Caco-2 (cell line): ENCODE results near the gene SCYL1. TPM values are rescaled to one million over a fixed set of nuclear protein-coding genes. Genes with fewer than 3 reads are reported as not detected.

Source experiments
- BruUV-seq: library from RNA; stranded (reverse); fragments of 400-500 nt; replicated peaks from 2 replicates; lab custom pipeline; 2021; lab: Mats Ljungman, UMichigan
- CTCF ChIA-PET: fragments of 300-600 bp; sonication (Branson Sonifier 250); formaldehyde crosslinking; loops from one replicate; lab custom pipeline; 2022; ENCODE audit warnings: antibody characterized with exemption; lab: Charles Lee
- POLR2A ChIA-PET: fragments of 300-600 bp; sonication (Branson Sonifier 250); formaldehyde crosslinking; loops from one replicate; lab custom pipeline; 2022; ENCODE audit warnings: antibody characterized with exemption; lab: Charles Lee
- DNase-seq, 2 experiments: peaks; one replicate each; pipeline versions ENCODE4 v3.0.0 to v3.0.0-alpha.2; 2020 to 2022
- H3K27me3 ChIP-seq: replicated peaks from 2 replicates; pipeline ENCODE4 v1.6.0; 2011; ENCODE audit warnings: low read length; ENCODE audit not compliant: control insufficient read depth, insufficient read depth
- H3K36me3 ChIP-seq: 2 replicates; pipeline ENCODE4 v1.5.1; 2011; ENCODE audit warnings: low read length; ENCODE audit not compliant: control insufficient read depth, insufficient read depth
- H3K4me1 ChIP-seq: fragments of 250-450 bp; sonication (Bioruptor Pico); 2 replicates; pipeline ENCODE4 v1.5.1; 2020; ENCODE audit warnings: mild to moderate bottlenecking
- H3K4me3 ChIP-seq: 2 replicates; pipeline ENCODE4 v1.5.1; 2011; ENCODE audit warnings: low read depth, mild to moderate bottlenecking, control low read depth, low read length
- H3K9me3 ChIP-seq: fragments of 250-450 bp; sonication (Bioruptor Pico); 2 replicates; pipeline ENCODE4 v1.5.1; 2020; ENCODE audit warnings: mild to moderate bottlenecking, moderate library complexity
- H3K27ac Mint-ChIP-seq: one replicate; pipeline ENCODE4 v1.8.0; 2022; ENCODE audit warnings: mixed read lengths; ENCODE audit not compliant: unreplicated experiment
- H3K27me3 Mint-ChIP-seq: one replicate; pipeline ENCODE4 v1.8.0; 2022; ENCODE audit warnings: mixed read lengths; ENCODE audit not compliant: insufficient read depth, unreplicated experiment
- H3K36me3 Mint-ChIP-seq: one replicate; pipeline ENCODE4 v1.8.0; 2022; ENCODE audit warnings: mild to moderate bottlenecking, mixed read lengths; ENCODE audit not compliant: insufficient read depth, unreplicated experiment
- H3K4me1 Mint-ChIP-seq: one replicate; pipeline ENCODE4 v1.8.0; 2022; ENCODE audit warnings: low read depth, mixed read lengths; ENCODE audit not compliant: unreplicated experiment
- H3K4me3 Mint-ChIP-seq: one replicate; pipeline ENCODE4 v1.8.0; 2022; ENCODE audit warnings: mild to moderate bottlenecking, moderate library complexity, mixed read lengths; ENCODE audit not compliant: unreplicated experiment
- H3K9me3 Mint-ChIP-seq: one replicate; pipeline ENCODE4 v1.8.0; 2022; ENCODE audit warnings: mixed read lengths; ENCODE audit not compliant: unreplicated experiment
- intact Hi-C: fragments of 100-400 bp; cut with micrococcal nuclease; formaldehyde crosslinking; loops from one replicate; pipeline ENCODE4 v1.10.0; 2022; ENCODE audit not compliant: unreplicated experiment
- total RNA-seq: library from RNA; stranded (reverse); gene quantifications from 2 replicates; pipeline ENCODE4 v1.2.3, GENCODE V29; 2022
- TF ChIP-seq, protein P1 (sequence below), 2 experiments: fragments of 200-600 bp in 1 of 2; IDR thresholded peaks; 1 replicate in 1 of 2; 2 replicates in 1 of 2; pipeline versions ENCODE4 v1.5.1 to v1.8.0; 2011 to 2022; ENCODE audit warnings: antibody characterized with exemption in 1 of 2, control low read depth in 1 of 2, inconsistent platforms in 1 of 2, low read depth in 1 of 2, low read length in 1 of 2, mild to moderate bottlenecking in 1 of 2, moderate library complexity in 1 of 2; ENCODE audit not compliant: insufficient read depth in 1 of 2, severe bottlenecking in 1 of 2, unreplicated experiment in 1 of 2

The SCYL1 gene
- total RNA-seq, 1 experiment from 2014 or later, result 123 TPM

DNA sequence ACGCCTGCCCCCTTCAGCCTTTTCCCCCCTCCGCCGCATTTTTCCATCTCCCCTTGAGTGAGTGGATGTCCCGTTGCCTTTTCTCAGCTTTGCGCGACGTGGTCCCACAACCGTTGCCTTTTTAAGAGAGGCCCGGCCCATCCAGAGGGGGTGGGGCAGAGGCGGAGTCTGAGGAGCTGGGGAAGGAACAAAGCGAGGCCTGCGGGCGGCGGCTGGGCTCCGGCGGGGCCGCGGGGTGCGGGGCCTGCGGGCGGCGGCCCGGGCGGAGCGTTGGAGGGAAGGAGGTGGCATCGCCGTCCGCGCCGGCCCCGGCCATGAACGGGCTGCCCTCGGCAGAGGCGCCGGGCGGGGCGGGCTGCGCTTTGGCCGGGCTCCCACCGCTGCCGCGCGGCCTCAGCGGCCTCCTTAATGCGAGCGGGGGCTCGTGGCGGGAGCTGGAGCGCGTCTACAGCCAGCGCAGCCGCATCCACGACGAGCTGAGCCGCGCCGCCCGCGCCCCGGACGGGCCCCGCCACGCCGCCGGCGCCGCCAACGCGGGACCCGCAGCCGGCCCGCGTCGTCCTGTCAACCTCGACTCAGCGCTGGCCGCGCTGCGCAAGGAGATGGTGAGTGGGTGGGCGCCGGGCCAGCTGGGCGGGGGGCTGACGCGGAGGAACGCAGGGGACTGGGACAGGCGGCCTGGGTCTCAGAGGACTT lies 47.6 kb downstream of the SCYL1 start, which contains the start of gene FAM89B:
FAM89B (plus strand) TSS at position 183 of the 696 bp plus-strand sequence; CDS start at position 315, 132 bp downstream.
- intact Hi-C loops, result loop anchor here (1.0 kb wide), 1 partner anchor 43 kb away; the partner anchor contains the start of gene PCNX3

DNA sequence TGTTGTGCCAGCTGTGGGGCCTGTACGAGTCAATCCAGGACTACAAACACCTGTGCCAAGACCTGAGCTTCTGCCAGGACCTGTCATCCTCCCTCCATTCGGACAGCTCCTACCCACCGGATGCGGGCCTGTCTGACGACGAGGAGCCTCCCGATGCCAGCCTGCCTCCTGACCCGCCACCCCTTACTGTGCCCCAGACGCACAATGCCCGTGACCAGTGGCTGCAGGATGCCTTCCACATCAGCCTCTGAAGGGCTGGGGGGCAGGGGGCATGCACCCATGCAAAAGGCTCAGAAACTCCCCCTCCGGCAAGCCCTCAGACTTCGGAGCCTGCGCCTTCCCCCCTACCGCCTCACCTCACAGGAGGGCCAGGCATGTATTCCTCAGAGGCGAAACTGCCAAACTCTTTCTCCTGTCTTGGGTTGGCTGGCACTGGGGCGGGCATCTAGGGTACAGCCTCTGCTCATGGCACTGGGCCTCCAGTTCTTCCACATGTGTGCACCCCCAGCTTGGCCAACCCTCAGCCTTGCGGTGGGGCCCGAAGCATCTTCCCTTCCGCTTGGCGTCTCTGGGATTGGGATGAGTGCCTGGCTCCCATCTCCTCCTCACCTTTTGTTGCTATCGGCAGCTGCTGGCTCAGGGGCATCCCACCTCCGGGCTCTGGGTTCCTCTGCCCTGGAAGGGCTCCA lies 48.7 kb downstream of the SCYL1 start:
- Histone ChIP-seq H3K9me3 (no peaks in the 10 kb centered on the region), H3K27me3 (no peaks in the 10 kb centered on the region), H3K36me3 (no peaks in the 10 kb centered on the region; the same call in none of the 2 replicates), H3K4me3 (peak overlapping the region; percentile 66), H3K4me1 (peaks cover 43% of the 10 kb centered on the region)
- peaks cover 19% of the 10 kb centered on the region for H3K4me1 Mint-ChIP-seq
- ChIA-PET POLR2A (interaction anchor here (0.8 kb wide), 1 partner anchor 14 kb away, joined by 3 read pairs; no protein-coding TSS in a partner anchor), CTCF (interaction anchor here (0.6 to 3.5 kb wide), 8 partner anchors 12 to 317 kb away, joined by 3 to 23 read pairs (median 5); partner anchors contain the start of gene CCDC85B)
- no peaks in the 10 kb centered on the region for H3K9me3 Mint-ChIP-seq
- intact Hi-C loops, result loop anchor here (1.0 to 2.0 kb wide), 2 partner anchors 19 to 34 kb away; no protein-coding TSS in a partner anchor
- peaks cover 64% of the 10 kb centered on the region for H3K36me3 Mint-ChIP-seq
- BruUV-seq, result TSS peak; percentile 9
- DNase-seq, result no peak
- peak overlapping the region; percentile 72 for H3K27ac Mint-ChIP-seq
- TF ChIP-seq, protein P1, sequence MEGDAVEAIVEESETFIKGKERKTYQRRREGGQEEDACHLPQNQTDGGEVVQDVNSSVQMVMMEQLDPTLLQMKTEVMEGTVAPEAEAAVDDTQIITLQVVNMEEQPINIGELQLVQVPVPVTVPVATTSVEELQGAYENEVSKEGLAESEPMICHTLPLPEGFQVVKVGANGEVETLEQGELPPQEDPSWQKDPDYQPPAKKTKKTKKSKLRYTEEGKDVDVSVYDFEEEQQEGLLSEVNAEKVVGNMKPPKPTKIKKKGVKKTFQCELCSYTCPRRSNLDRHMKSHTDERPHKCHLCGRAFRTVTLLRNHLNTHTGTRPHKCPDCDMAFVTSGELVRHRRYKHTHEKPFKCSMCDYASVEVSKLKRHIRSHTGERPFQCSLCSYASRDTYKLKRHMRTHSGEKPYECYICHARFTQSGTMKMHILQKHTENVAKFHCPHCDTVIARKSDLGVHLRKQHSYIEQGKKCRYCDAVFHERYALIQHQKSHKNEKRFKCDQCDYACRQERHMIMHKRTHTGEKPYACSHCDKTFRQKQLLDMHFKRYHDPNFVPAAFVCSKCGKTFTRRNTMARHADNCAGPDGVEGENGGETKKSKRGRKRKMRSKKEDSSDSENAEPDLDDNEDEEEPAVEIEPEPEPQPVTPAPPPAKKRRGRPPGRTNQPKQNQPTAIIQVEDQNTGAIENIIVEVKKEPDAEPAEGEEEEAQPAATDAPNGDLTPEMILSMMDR (IDR thresholded peaks at IDR 0.05; ENCODE audit: insufficient read depth in 1 of 2, low read depth in 1 of 2, low read length in 1 of 2, severe bottlenecking in 1 of 2, unreplicated experiment in 1 of 2), result no peak
- peak overlapping the region; percentile 98 for H3K4me3 Mint-ChIP-seq
- H3K27me3 Mint-ChIP-seq, result no peaks in the 10 kb centered on the region

More for the DNA sequence above, 47.6 kb downstream of the SCYL1 start, which contains the start of gene FAM89B:
- H3K36me3 Mint-ChIP-seq, result peaks cover 70% of the 10 kb centered on the region
- BruUV-seq, result no TSS peak
- TF ChIP-seq, protein P1 (IDR thresholded peaks at IDR 0.05; ENCODE audit: insufficient read depth in 1 of 2, low read depth in 1 of 2, low read length in 1 of 2, severe bottlenecking in 1 of 2, unreplicated experiment in 1 of 2), result no peak
- H3K27ac Mint-ChIP-seq, result peak within 1 kb of the TSS; percentile 92
- no peaks in the 10 kb centered on the region for H3K27me3 Mint-ChIP-seq
- peak; percentile 90 to 91 for DNase-seq
- H3K36me3 ChIP-seq, result no peaks in the 10 kb centered on the region; the same call in none of the 2 replicates
- H3K9me3 ChIP-seq, result no peaks in the 10 kb centered on the region
- ChIA-PET CTCF (interaction anchor here (0.5 to 3.5 kb wide), 18 partner anchors 11 to 1087 kb away, joined by 3 to 23 read pairs (median 5); partner anchors contain the start of genes CCDC85B, FIBP, PCNX3 and SCYL1), POLR2A (interaction anchor here (0.6 to 1.6 kb wide), 6 partner anchors 14 to 215 kb away, joined by 3 to 4 read pairs (median 3); partner anchors contain the start of genes LTBP3 and MALAT1)
- H3K27me3 ChIP-seq, result no peaks in the 10 kb centered on the region
- peaks cover 25% of the 10 kb centered on the region for H3K4me1 Mint-ChIP-seq
- peak within 1 kb of the TSS; percentile 98 for H3K4me3 Mint-ChIP-seq
- H3K9me3 Mint-ChIP-seq, result no peaks in the 10 kb centered on the region
- peak within 1 kb of the TSS; percentile 66 for H3K4me3 ChIP-seq
- H3K4me1 ChIP-seq, result peaks cover 41% of the 10 kb centered on the region
